Measurements from ENCODE around the gene AGPAT3.
"Not testable (repeated sequence)": the region's sequence is repeated elsewhere in the genome, so short reads cannot be mapped to it uniquely, and the experiment has no call there.

DNA sequence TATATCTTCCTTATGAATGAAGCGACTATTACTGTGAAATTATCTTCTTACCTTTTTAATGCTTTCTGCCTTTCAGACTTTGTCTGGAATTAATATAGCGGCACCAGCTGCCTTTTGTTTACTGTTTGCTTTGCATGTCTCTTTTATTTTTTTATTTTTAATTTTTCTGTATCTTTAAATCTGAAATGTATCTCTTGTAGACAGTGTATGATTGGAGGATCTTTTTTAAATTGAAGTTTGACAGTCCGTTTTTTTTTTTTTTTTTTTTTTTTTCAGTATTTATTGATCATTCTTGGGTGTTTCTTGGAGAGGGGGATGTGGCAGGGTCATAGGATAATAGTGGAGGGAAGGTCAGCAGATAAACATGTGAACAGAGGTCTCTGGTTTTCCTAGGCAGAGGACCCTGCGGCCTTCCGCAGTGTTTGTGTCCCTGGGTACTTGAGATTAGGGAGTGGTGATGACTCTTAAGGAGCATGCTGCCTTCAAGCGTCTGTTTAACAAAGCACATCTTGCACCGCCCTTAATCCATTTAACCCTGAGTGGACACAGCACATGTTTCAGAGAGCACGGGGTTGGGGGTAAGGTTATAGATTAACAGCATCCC, 31.8 kb downstream of the AGPAT3 start:
- not testable (repeated sequence) for TF ChIP-seq POLR2A (IDR thresholded peaks at IDR 0.05)
- TF ChIP-seq, protein P1, sequence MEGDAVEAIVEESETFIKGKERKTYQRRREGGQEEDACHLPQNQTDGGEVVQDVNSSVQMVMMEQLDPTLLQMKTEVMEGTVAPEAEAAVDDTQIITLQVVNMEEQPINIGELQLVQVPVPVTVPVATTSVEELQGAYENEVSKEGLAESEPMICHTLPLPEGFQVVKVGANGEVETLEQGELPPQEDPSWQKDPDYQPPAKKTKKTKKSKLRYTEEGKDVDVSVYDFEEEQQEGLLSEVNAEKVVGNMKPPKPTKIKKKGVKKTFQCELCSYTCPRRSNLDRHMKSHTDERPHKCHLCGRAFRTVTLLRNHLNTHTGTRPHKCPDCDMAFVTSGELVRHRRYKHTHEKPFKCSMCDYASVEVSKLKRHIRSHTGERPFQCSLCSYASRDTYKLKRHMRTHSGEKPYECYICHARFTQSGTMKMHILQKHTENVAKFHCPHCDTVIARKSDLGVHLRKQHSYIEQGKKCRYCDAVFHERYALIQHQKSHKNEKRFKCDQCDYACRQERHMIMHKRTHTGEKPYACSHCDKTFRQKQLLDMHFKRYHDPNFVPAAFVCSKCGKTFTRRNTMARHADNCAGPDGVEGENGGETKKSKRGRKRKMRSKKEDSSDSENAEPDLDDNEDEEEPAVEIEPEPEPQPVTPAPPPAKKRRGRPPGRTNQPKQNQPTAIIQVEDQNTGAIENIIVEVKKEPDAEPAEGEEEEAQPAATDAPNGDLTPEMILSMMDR (IDR thresholded peaks at IDR 0.05) = not testable (repeated sequence)
